Measurements from ENCODE around the gene MMP15. TPM values are rescaled to one million over a fixed set of nuclear protein-coding genes. Genes with fewer than 3 reads are reported as not detected.

MMP15 gene
- total RNA-seq, 1 experiment from 2014 or later: 1.3 TPM

- TF ChIP-seq, protein P1, sequence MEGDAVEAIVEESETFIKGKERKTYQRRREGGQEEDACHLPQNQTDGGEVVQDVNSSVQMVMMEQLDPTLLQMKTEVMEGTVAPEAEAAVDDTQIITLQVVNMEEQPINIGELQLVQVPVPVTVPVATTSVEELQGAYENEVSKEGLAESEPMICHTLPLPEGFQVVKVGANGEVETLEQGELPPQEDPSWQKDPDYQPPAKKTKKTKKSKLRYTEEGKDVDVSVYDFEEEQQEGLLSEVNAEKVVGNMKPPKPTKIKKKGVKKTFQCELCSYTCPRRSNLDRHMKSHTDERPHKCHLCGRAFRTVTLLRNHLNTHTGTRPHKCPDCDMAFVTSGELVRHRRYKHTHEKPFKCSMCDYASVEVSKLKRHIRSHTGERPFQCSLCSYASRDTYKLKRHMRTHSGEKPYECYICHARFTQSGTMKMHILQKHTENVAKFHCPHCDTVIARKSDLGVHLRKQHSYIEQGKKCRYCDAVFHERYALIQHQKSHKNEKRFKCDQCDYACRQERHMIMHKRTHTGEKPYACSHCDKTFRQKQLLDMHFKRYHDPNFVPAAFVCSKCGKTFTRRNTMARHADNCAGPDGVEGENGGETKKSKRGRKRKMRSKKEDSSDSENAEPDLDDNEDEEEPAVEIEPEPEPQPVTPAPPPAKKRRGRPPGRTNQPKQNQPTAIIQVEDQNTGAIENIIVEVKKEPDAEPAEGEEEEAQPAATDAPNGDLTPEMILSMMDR (IDR thresholded peaks at IDR 0.05; ENCODE audit: unreplicated experiment): no peak
- no TSS peak for BruUV-seq (replicated peaks)
- H3K4me3 Mint-ChIP-seq (ENCODE audit: unreplicated experiment): no peak overlapping the region
- H3K27me3 Mint-ChIP-seq (ENCODE audit: insufficient read depth, unreplicated experiment): no peaks in the 10 kb centered on the region
- no peaks in the 10 kb centered on the region for H3K4me1 Mint-ChIP-seq (ENCODE audit: insufficient read depth, unreplicated experiment)
- H3K9me3 Mint-ChIP-seq (ENCODE audit: unreplicated experiment): no peaks in the 10 kb centered on the region
- ChIA-PET POLR2A (no interaction called here), CTCF (interaction anchor here (1.0 kb wide), 1 partner anchor 84 kb away, joined by 3 read pairs; no protein-coding TSS in a partner anchor)
- no peak overlapping the region for H3K27ac Mint-ChIP-seq (ENCODE audit: low read depth, unreplicated experiment)
- H3K36me3 Mint-ChIP-seq (ENCODE audit: insufficient read depth, unreplicated experiment): peaks cover 6% of the 10 kb centered on the region
- DNase-seq (ENCODE audit: unreplicated experiment): no peak
- intact Hi-C loops (cut with micrococcal nuclease): no loop called here
These were observed 12.0 kb downstream of the MMP15 start for GRCh38 chr16:58037365-58038057.

DNA sequence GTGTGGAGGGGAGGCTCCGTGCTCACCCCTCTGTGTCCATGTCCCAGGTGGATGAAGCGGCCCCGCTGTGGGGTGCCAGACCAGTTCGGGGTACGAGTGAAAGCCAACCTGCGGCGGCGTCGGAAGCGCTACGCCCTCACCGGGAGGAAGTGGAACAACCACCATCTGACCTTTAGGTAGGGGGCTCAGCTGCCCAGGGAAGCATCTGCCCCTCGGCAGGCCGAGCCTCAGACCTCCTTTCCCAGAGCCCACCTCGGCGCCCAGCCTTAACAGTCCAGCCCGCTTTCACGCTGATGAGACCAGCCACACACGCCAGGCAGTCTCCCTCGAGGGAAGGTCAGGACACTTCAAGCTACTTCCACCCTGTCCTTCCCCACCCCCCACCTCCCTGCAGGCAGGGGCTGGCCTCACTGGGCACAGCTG is 12.7 kb downstream of the MMP15 start:
- intact Hi-C loops (cut with micrococcal nuclease): no loop called here
- no TSS peak for BruUV-seq (replicated peaks)
- Mint-ChIP-seq H3K9me3 (ENCODE audit: unreplicated experiment) (no peaks in the 10 kb centered on the region), H3K4me1 (ENCODE audit: insufficient read depth, unreplicated experiment) (no peaks in the 10 kb centered on the region), H3K27ac (ENCODE audit: low read depth, unreplicated experiment) (no peak overlapping the region), H3K4me3 (ENCODE audit: unreplicated experiment) (no peak overlapping the region), H3K27me3 (ENCODE audit: insufficient read depth, unreplicated experiment) (no peaks in the 10 kb centered on the region), H3K36me3 (ENCODE audit: insufficient read depth, unreplicated experiment) (peaks cover 6% of the 10 kb centered on the region)
- CTCF ChIA-PET: no interaction called here
- TF ChIP-seq, protein P1 (IDR thresholded peaks at IDR 0.05; ENCODE audit: unreplicated experiment): no peak
- DNase-seq (ENCODE audit: unreplicated experiment): no peak
- POLR2A ChIA-PET: no interaction called here

- no peak overlapping the region for H3K4me3 Mint-ChIP-seq (ENCODE audit: unreplicated experiment)
- no peak for DNase-seq (ENCODE audit: unreplicated experiment)
- H3K36me3 Mint-ChIP-seq (ENCODE audit: insufficient read depth, unreplicated experiment): peaks cover 6% of the 10 kb centered on the region
- ChIA-PET CTCF (interaction anchor here (0.6 to 0.7 kb wide), 2 partner anchors 19 to 59 kb away, joined by 3 read pairs; no protein-coding TSS in a partner anchor), POLR2A (interaction anchor here (1.0 kb wide), 1 partner anchor 13 kb away, joined by 4 read pairs; no protein-coding TSS in a partner anchor)
- H3K27ac Mint-ChIP-seq (ENCODE audit: low read depth, unreplicated experiment): no peak overlapping the region
- TF ChIP-seq, protein P1 (IDR thresholded peaks at IDR 0.05; ENCODE audit: unreplicated experiment): no peak
- intact Hi-C loops (cut with micrococcal nuclease): no loop called here
- no peaks in the 10 kb centered on the region for H3K4me1 Mint-ChIP-seq (ENCODE audit: insufficient read depth, unreplicated experiment)
- no TSS peak for BruUV-seq (replicated peaks)
- no peaks in the 10 kb centered on the region for H3K27me3 Mint-ChIP-seq (ENCODE audit: insufficient read depth, unreplicated experiment)
- no peaks in the 10 kb centered on the region for H3K9me3 Mint-ChIP-seq (ENCODE audit: unreplicated experiment)
These were observed 14.4 kb downstream of the MMP15 start for GRCh38 chr16:58039829-58040495.

- intact Hi-C loops (cut with micrococcal nuclease): no loop called here
- TF ChIP-seq, protein P1 (IDR thresholded peaks at IDR 0.05; ENCODE audit: unreplicated experiment): no peak
- H3K9me3 Mint-ChIP-seq (ENCODE audit: unreplicated experiment): no peaks in the 10 kb centered on the region
- no peak for DNase-seq (ENCODE audit: unreplicated experiment)
- no TSS peak for BruUV-seq (replicated peaks)
- no peaks in the 10 kb centered on the region for H3K4me1 Mint-ChIP-seq (ENCODE audit: insufficient read depth, unreplicated experiment)
- ChIA-PET CTCF (no interaction called here), POLR2A (interaction anchor here (1.0 kb wide), 1 partner anchor 13 kb away, joined by 4 read pairs; no protein-coding TSS in a partner anchor)
- H3K27ac Mint-ChIP-seq (ENCODE audit: low read depth, unreplicated experiment): no peak overlapping the region
- H3K27me3 Mint-ChIP-seq (ENCODE audit: insufficient read depth, unreplicated experiment): no peaks in the 10 kb centered on the region
- peaks cover 6% of the 10 kb centered on the region for H3K36me3 Mint-ChIP-seq (ENCODE audit: insufficient read depth, unreplicated experiment)
- H3K4me3 Mint-ChIP-seq (ENCODE audit: unreplicated experiment): no peak overlapping the region
These were observed 14.9 kb downstream of the MMP15 start for GRCh38 chr16:58040496-58040846.

Data from MCF 10A (cell line).